WTC11 (cell line): Measurements from ENCODE around the gene IP6K3. TPM values are rescaled to one million over a fixed set of nuclear protein-coding genes. Genes with fewer than 3 reads are reported as not detected.

Experiments used
- ATAC-seq: fragments of 200-7000 bp; cut with Tn5 transposase; 2 replicates; pipeline ENCODE4 v1.10.0; 2021; ENCODE audit warnings: mild to moderate bottlenecking, moderate library complexity
- CTCF ChIA-PET: fragments of 300-600 bp; sonication (Branson Sonifier 250); formaldehyde crosslinking; loops from one replicate; lab custom pipeline; 2021; ENCODE audit warnings: antibody characterized with exemption; lab: Charles Lee
- POLR2A ChIA-PET: fragments of 350-600 bp; sonication (Branson Sonifier 250); formaldehyde crosslinking; loops from one replicate; lab custom pipeline; 2021; ENCODE audit warnings: antibody characterized with exemption; lab: Charles Lee
- DNase-seq: peaks from one replicate; pipeline ENCODE4 v3.0.0; 2021; ENCODE audit warnings: low spot score
- H3K27ac Mint-ChIP-seq: 2 replicates; pipeline ENCODE4 v1.8.0; 2021; ENCODE audit warnings: mixed read lengths
- H3K27me3 Mint-ChIP-seq: 2 replicates; pipeline ENCODE4 v1.8.0; 2021; ENCODE audit warnings: low read depth, mild to moderate bottlenecking, moderate library complexity, mixed read lengths
- H3K36me3 Mint-ChIP-seq: 2 replicates; pipeline ENCODE4 v1.8.0; 2021; ENCODE audit warnings: mixed read lengths
- H3K4me1 Mint-ChIP-seq: 2 replicates; pipeline ENCODE4 v1.8.0; 2022; ENCODE audit warnings: mixed read lengths
- H3K4me3 Mint-ChIP-seq: 2 replicates; pipeline ENCODE4 v1.8.0; 2021; ENCODE audit warnings: mild to moderate bottlenecking, moderate library complexity, mixed read lengths
- H3K9me3 Mint-ChIP-seq: 2 replicates; pipeline ENCODE4 v1.8.0; 2021; ENCODE audit warnings: mixed read lengths
- CBFB ChIP-seq: sonication (generic); formaldehyde crosslinking; IDR thresholded peaks from 2 replicates; pipeline ENCODE4 v1.8.1; 2022; ENCODE audit warnings: mild to moderate bottlenecking, low read depth, missing genetic modification reagents
- CREB1 ChIP-seq: sonication (generic); formaldehyde crosslinking; IDR thresholded peaks from 2 replicates; pipeline ENCODE4 v1.8.0; 2023; ENCODE audit warnings: mild to moderate bottlenecking, missing genetic modification reagents
- GTF2I ChIP-seq: fragments of 250-450 bp; sonication (Bioruptor Pico); conservative IDR thresholded peaks from 2 replicates; pipeline ENCODE4 v1.4.0; 2021; ENCODE audit warnings: mild to moderate bottlenecking
- MXD4 ChIP-seq: fragments of 250-450 bp; sonication (Bioruptor Pico); IDR thresholded peaks from 2 replicates; pipeline ENCODE4 v1.8.0; 2021; ENCODE audit warnings: mild to moderate bottlenecking, moderate library complexity, borderline replicate concordance
- MYBL2 ChIP-seq: sonication (generic); formaldehyde crosslinking; IDR thresholded peaks from 2 replicates; pipeline ENCODE4 v1.8.1; 2023; ENCODE audit warnings: mild to moderate bottlenecking, moderate library complexity, missing genetic modification reagents
- NFE2L1 ChIP-seq: sonication (generic); formaldehyde crosslinking; IDR thresholded peaks from 2 replicates; pipeline ENCODE4 v1.8.1; 2023; ENCODE audit warnings: missing genetic modification reagents
- NFYB ChIP-seq: sonication (generic); formaldehyde crosslinking; conservative IDR thresholded peaks from 2 replicates; pipeline ENCODE4 v1.8.0; 2022; ENCODE audit warnings: low read depth, missing genetic modification reagents
- NR2C2 ChIP-seq: sonication (generic); formaldehyde crosslinking; IDR thresholded peaks from 2 replicates; pipeline ENCODE4 v1.8.0; 2022; ENCODE audit warnings: mild to moderate bottlenecking, missing genetic modification reagents
- RELA ChIP-seq: sonication (generic); formaldehyde crosslinking; IDR thresholded peaks from 2 replicates; pipeline ENCODE4 v1.8.1; 2022; ENCODE audit warnings: missing genetic modification reagents, mild to moderate bottlenecking, borderline replicate concordance
- TP53 ChIP-seq: sonication (generic); formaldehyde crosslinking; IDR thresholded peaks from 2 replicates; pipeline ENCODE4 v1.8.1; 2023; ENCODE audit warnings: mild to moderate bottlenecking, missing genetic modification reagents
- ZNF138 ChIP-seq: sonication (generic); formaldehyde crosslinking; conservative IDR thresholded peaks from 2 replicates; pipeline ENCODE4 v1.8.1; 2022; ENCODE audit warnings: mild to moderate bottlenecking, moderate library complexity, missing genetic modification reagents
- ZNF416 ChIP-seq: fragments of 250-450 bp; sonication (Bioruptor Pico); IDR thresholded peaks from 2 replicates; pipeline ENCODE4 v1.9.0; 2021; ENCODE audit warnings: mild to moderate bottlenecking, inconsistent platforms
- ZNF423 ChIP-seq: fragments of 250-450 bp; sonication (Bioruptor Pico); IDR thresholded peaks from 2 replicates; pipeline ENCODE4 v2.1.2; 2022; ENCODE audit warnings: mild to moderate bottlenecking, moderate library complexity
- ZNF671 ChIP-seq: fragments of 250-450 bp; sonication (Bioruptor Pico); IDR thresholded peaks from 2 replicates; pipeline ENCODE4 v1.8.0; 2021; ENCODE audit warnings: mild to moderate bottlenecking
- total RNA-seq: library from RNA; stranded (reverse); gene quantifications from 3 replicates; pipeline ENCODE4 v1.2.3, GENCODE V29; 2021
- TF ChIP-seq, protein P1 (sequence below): sonication (generic); formaldehyde crosslinking; IDR thresholded peaks from 2 replicates; pipeline ENCODE4 v1.8.1; 2022; ENCODE audit warnings: low read depth, missing genetic modification reagents, borderline replicate concordance
- TF ChIP-seq, protein P2 (sequence below): sonication (generic); formaldehyde crosslinking; IDR thresholded peaks from 2 replicates; pipeline ENCODE4 v1.8.1; 2023; ENCODE audit warnings: mild to moderate bottlenecking, missing genetic modification reagents
- TF ChIP-seq, protein P3 (sequence below): sonication (generic); formaldehyde crosslinking; IDR thresholded peaks from 2 replicates; pipeline ENCODE4 v1.8.0; 2023; ENCODE audit warnings: missing genetic modification reagents
- TF ChIP-seq, protein P4 (sequence below): sonication (generic); formaldehyde crosslinking; IDR thresholded peaks from 2 replicates; pipeline ENCODE4 v1.8.0; 2022; ENCODE audit warnings: mild to moderate bottlenecking, missing genetic modification reagents
- TF ChIP-seq, protein P5 (sequence below): fragments of 250-450 bp; sonication (Bioruptor Pico); IDR thresholded peaks from 2 replicates; pipeline ENCODE4 v1.9.0; 2021; ENCODE audit warnings: mild to moderate bottlenecking

The IP6K3 gene
- total RNA-seq, 1 experiment from 2014 or later: 1.1 TPM

DNA sequence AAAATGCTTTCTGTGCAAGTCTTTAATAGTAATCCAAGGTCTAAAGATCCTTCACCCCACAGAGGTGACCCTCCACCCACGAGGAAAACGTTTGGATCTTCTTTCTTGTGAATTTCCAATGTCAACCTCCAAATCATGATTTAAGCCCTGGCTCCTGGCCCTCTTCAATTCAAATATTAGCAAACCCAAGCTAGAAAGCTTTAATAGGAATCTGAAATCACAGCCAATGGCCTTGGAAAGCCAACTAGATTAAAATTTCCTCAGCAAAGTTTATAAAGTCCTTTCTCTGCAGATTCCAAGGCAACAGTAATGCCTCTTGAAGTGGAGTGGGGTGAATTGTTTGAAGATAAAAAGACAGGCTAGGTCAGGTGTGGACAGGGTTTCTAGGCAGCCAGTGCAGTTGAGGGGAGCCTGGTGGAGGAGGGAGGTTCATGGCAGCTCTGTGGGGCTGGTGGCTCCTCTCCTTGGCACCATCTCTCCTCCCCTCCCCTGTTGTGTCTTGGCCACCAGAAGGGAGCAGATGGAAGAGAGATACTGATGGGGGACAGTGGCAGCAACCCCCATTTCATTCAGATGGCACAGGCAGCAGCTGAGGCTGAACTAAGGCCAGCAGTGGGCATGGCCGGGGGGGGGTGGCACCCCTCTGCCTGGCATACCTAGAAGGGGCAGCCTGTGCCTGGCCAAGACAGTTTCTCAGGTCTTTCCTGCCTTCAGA, 23.2 kb downstream of the IP6K3 start:
- Mint-ChIP-seq H3K4me1 (peaks cover 20% of the 10 kb centered on the region), H3K27me3 (peaks cover 4% of the 10 kb centered on the region; the same call in 1 of the 2 replicates), H3K9me3 (no peaks in the 10 kb centered on the region), H3K27ac (no peak overlapping the region), H3K36me3 (no peaks in the 10 kb centered on the region), H3K4me3 (no peak overlapping the region)
- ATAC-seq: no peak
- ChIA-PET POLR2A (no interaction called here), CTCF (interaction anchor here (0.8 to 2.1 kb wide), 9 partner anchors 8 to 134 kb away, joined by 3 to 25 read pairs (median 5); partner anchors contain the start of gene UQCC2)
- TF ChIP-seq RELA (CRISPR knock-in tag): no peak
- no peak for TF ChIP-seq GTF2I
- TF ChIP-seq ZNF671 (CRISPR knock-in tag): no peak
- TF ChIP-seq NFYB (CRISPR knock-in tag): no peak
- TF ChIP-seq TP53 (CRISPR knock-in tag): no peak
- no peak for TF ChIP-seq MYBL2
- no peak for TF ChIP-seq MXD4 (CRISPR knock-in tag)
- TF ChIP-seq, protein P1, sequence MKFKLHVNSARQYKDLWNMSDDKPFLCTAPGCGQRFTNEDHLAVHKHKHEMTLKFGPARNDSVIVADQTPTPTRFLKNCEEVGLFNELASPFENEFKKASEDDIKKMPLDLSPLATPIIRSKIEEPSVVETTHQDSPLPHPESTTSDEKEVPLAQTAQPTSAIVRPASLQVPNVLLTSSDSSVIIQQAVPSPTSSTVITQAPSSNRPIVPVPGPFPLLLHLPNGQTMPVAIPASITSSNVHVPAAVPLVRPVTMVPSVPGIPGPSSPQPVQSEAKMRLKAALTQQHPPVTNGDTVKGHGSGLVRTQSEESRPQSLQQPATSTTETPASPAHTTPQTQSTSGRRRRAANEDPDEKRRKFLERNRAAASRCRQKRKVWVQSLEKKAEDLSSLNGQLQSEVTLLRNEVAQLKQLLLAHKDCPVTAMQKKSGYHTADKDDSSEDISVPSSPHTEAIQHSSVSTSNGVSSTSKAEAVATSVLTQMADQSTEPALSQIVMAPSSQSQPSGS (CRISPR knock-in tag): no peak
- no peak for TF ChIP-seq NR2C2 (CRISPR knock-in tag)
- TF ChIP-seq NFE2L1 (CRISPR knock-in tag): no peak
- TF ChIP-seq CBFB (CRISPR knock-in tag): no peak
- TF ChIP-seq, protein P2, sequence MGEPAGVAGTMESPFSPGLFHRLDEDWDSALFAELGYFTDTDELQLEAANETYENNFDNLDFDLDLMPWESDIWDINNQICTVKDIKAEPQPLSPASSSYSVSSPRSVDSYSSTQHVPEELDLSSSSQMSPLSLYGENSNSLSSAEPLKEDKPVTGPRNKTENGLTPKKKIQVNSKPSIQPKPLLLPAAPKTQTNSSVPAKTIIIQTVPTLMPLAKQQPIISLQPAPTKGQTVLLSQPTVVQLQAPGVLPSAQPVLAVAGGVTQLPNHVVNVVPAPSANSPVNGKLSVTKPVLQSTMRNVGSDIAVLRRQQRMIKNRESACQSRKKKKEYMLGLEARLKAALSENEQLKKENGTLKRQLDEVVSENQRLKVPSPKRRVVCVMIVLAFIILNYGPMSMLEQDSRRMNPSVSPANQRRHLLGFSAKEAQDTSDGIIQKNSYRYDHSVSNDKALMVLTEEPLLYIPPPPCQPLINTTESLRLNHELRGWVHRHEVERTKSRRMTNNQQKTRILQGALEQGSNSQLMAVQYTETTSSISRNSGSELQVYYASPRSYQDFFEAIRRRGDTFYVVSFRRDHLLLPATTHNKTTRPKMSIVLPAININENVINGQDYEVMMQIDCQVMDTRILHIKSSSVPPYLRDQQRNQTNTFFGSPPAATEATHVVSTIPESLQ (CRISPR knock-in tag): no peak
- TF ChIP-seq ZNF423 (CRISPR knock-in tag): no peak
- no peak for TF ChIP-seq CREB1
- DNase-seq: no peak

DNA sequence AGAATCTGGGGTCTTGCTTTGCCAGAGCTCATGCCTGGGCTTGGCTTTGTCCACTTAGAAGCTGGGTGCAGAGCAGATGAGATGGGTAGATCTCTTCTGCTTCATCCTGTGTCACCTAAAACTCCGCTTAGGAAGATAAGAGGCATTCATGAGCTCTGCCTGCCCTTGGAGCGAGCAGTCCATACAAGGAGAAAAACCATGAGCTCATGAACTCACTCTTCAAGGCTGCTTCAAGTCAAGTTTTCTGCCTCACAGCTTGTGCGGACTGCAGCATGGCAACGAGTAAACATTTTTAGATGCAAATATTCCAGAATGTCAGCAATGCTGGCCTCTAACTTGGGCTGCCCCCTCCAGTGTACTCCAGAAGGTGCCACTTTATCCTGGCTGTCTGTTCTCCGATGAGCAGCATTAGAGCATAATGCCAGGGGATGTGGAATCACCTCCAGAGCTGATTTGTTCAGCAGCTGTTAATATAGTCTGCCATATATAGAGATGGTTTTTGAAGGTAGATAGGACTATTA, 24.5 kb downstream of the IP6K3 start:
- no peak for ATAC-seq
- Mint-ChIP-seq H3K4me3 (no peak overlapping the region), H3K4me1 (peaks cover 21% of the 10 kb centered on the region), H3K9me3 (no peaks in the 10 kb centered on the region), H3K27ac (no peak overlapping the region), H3K36me3 (no peaks in the 10 kb centered on the region), H3K27me3 (peaks cover 4% of the 10 kb centered on the region; the same call in 1 of the 2 replicates)
- ChIA-PET CTCF (interaction anchor here (1.0 to 2.1 kb wide), 5 partner anchors 8 to 132 kb away, joined by 3 to 25 read pairs (median 5); partner anchors contain the start of gene UQCC2), POLR2A (no interaction called here)
- no peak for DNase-seq
- TF ChIP-seq, protein P3, sequence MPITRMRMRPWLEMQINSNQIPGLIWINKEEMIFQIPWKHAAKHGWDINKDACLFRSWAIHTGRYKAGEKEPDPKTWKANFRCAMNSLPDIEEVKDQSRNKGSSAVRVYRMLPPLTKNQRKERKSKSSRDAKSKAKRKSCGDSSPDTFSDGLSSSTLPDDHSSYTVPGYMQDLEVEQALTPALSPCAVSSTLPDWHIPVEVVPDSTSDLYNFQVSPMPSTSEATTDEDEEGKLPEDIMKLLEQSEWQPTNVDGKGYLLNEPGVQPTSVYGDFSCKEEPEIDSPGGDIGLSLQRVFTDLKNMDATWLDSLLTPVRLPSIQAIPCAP (CRISPR knock-in tag): no peak
- TF ChIP-seq, protein P4, sequence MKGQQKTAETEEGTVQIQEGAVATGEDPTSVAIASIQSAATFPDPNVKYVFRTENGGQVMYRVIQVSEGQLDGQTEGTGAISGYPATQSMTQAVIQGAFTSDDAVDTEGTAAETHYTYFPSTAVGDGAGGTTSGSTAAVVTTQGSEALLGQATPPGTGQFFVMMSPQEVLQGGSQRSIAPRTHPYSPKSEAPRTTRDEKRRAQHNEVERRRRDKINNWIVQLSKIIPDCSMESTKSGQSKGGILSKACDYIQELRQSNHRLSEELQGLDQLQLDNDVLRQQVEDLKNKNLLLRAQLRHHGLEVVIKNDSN (CRISPR knock-in tag): no peak
- no peak for TF ChIP-seq ZNF138
- no peak for TF ChIP-seq ZNF416
- TF ChIP-seq ZNF423 (CRISPR knock-in tag): no peak
- TF ChIP-seq, protein P5, sequence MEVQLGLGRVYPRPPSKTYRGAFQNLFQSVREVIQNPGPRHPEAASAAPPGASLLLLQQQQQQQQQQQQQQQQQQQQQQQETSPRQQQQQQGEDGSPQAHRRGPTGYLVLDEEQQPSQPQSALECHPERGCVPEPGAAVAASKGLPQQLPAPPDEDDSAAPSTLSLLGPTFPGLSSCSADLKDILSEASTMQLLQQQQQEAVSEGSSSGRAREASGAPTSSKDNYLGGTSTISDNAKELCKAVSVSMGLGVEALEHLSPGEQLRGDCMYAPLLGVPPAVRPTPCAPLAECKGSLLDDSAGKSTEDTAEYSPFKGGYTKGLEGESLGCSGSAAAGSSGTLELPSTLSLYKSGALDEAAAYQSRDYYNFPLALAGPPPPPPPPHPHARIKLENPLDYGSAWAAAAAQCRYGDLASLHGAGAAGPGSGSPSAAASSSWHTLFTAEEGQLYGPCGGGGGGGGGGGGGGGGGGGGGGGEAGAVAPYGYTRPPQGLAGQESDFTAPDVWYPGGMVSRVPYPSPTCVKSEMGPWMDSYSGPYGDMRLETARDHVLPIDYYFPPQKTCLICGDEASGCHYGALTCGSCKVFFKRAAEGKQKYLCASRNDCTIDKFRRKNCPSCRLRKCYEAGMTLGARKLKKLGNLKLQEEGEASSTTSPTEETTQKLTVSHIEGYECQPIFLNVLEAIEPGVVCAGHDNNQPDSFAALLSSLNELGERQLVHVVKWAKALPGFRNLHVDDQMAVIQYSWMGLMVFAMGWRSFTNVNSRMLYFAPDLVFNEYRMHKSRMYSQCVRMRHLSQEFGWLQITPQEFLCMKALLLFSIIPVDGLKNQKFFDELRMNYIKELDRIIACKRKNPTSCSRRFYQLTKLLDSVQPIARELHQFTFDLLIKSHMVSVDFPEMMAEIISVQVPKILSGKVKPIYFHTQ (CRISPR knock-in tag): no peak
